Liver (tissue), 9 donors: ENCODE measurements around the gene MMP19. TPM values are rescaled to one million over a fixed set of nuclear protein-coding genes. Genes with fewer than 3 reads are reported as not detected.

Experiments
- DNase-seq: peaks from one replicate; pipeline ENCODE4 v3.0.0-alpha.2; 2017; ENCODE audit warnings: low spot score
- H3K27ac ChIP-seq, 2 donors: one replicate each; pipeline ENCODE4 v1.7.0; 2013; ENCODE audit warnings: inconsistent platforms in 2 of 2, low read length in 2 of 2, control low read depth in 1 of 2, low read depth in 1 of 2, mild to moderate bottlenecking in 1 of 2
- H3K27me3 ChIP-seq, 4 donors: one replicate each; pipeline versions ENCODE4 v1.6.1 to v1.7.0; 2013; ENCODE audit warnings: low read length in 3 of 4, inconsistent platforms in 1 of 4, mild to moderate bottlenecking in 1 of 4, moderate library complexity in 1 of 4; ENCODE audit not compliant: control insufficient read depth in 4 of 4, insufficient read depth in 4 of 4
- H3K36me3 ChIP-seq, 4 donors: one replicate each; pipeline versions ENCODE4 v1.6.1 to v1.7.0; 2013; ENCODE audit warnings: low read length in 3 of 4, mild to moderate bottlenecking in 3 of 4, low read depth in 1 of 4, moderate library complexity in 1 of 4; ENCODE audit not compliant: control insufficient read depth in 4 of 4, insufficient read depth in 3 of 4
- H3K4me1 ChIP-seq, 4 donors: one replicate each; pipeline versions ENCODE4 v1.6.1 to v1.7.0; 2013; ENCODE audit warnings: low read length in 3 of 4, mild to moderate bottlenecking in 3 of 4, moderate library complexity in 1 of 4; ENCODE audit not compliant: control insufficient read depth in 4 of 4, insufficient read depth in 4 of 4
- H3K4me3 ChIP-seq, 3 donors: one replicate each; pipeline versions ENCODE4 v1.6.1 to v1.7.0; 2013; ENCODE audit warnings: low read length in 3 of 3, control low read depth in 1 of 3, low read depth in 1 of 3, mild to moderate bottlenecking in 1 of 3
- H3K9ac ChIP-seq, 2 donors: one replicate each; pipeline ENCODE4 v1.7.0; 2013; ENCODE audit warnings: low read length in 2 of 2, mild to moderate bottlenecking in 2 of 2, moderate library complexity in 2 of 2, control low read depth in 1 of 2, low read depth in 1 of 2
- H3K9me3 ChIP-seq, 4 donors: one replicate each; pipeline versions ENCODE4 v1.6.1 to v1.7.0; 2013; ENCODE audit warnings: low read length in 3 of 4; ENCODE audit not compliant: control insufficient read depth in 4 of 4
- CTCF ChIP-seq: fragments of 150-350 bp; IDR thresholded peaks from 2 replicates; pipeline ENCODE4 v1.5.1; 2017; ENCODE audit warnings: improper control_type of control experiment, low read depth, low read length; ENCODE audit not compliant: missing input control
- EGR1 ChIP-seq, 2 donors: IDR thresholded peaks; 2 replicates each; pipeline ENCODE4 v1.6.1; 2016 to 2018; ENCODE audit warnings: antibody characterized with exemption in 2 of 2, low read depth in 2 of 2
- FOXA1 ChIP-seq: IDR thresholded peaks from 2 replicates; pipeline ENCODE4 v1.6.1; 2016; ENCODE audit warnings: antibody characterized with exemption
- GABPA ChIP-seq, 2 donors: IDR thresholded peaks in 1 of 2; conservative IDR thresholded peaks in 1 of 2; 2 replicates each; pipeline ENCODE4 v1.6.1; 2016; ENCODE audit warnings: antibody characterized with exemption in 2 of 2, mild to moderate bottlenecking in 1 of 2, moderate library complexity in 1 of 2
- HNF4A ChIP-seq, 2 donors: conservative IDR thresholded peaks; 2 replicates each; pipeline ENCODE4 v1.6.1; 2016; ENCODE audit warnings: antibody characterized with exemption in 2 of 2, mild to moderate bottlenecking in 2 of 2
- HNF4G ChIP-seq: IDR thresholded peaks from 2 replicates; pipeline ENCODE4 v1.6.1; 2016; ENCODE audit warnings: antibody characterized with exemption
- NR2F2 ChIP-seq: IDR thresholded peaks from 2 replicates; pipeline ENCODE4 v1.6.1; 2016; ENCODE audit warnings: antibody characterized with exemption
- RAD21 ChIP-seq, 2 donors: IDR thresholded peaks; 2 replicates each; pipeline ENCODE4 v1.6.1; 2016; ENCODE audit warnings: antibody characterized with exemption in 2 of 2, mild to moderate bottlenecking in 2 of 2
- REST ChIP-seq: IDR thresholded peaks from 2 replicates; pipeline ENCODE4 v1.6.1; 2016; ENCODE audit warnings: antibody characterized with exemption, mild to moderate bottlenecking
- RXRA ChIP-seq, 2 donors: IDR thresholded peaks; 2 replicates each; pipeline ENCODE4 v1.6.1; 2017 to 2018; ENCODE audit warnings: antibody characterized with exemption in 2 of 2, mild to moderate bottlenecking in 1 of 2
- SP1 ChIP-seq: IDR thresholded peaks from 2 replicates; pipeline ENCODE4 v1.6.1; 2018; ENCODE audit warnings: antibody characterized with exemption, mild to moderate bottlenecking
- WGBS: extraction: QIAGEN DNeasy Blood & Tissue Kit; methylation state at CpG from one replicate; pipeline ENCODE4 v1.1.7; 2013; 5-methylcytosine and 5-hydroxymethylcytosine counted together
- polyA plus RNA-seq, 2 donors: library from polyadenylated mRNA; stranded (reverse) in 1 of 2; unstranded in 1 of 2; fragments of 200-250 nt in 1 of 2; fragments of >200 nt in 1 of 2; fragmentation: Nextera tagmentation in 1 of 2; extraction: Ambion mirVana in 1 of 2; gene quantifications; one replicate each; pipeline versions ENCODE4 v1.2.1 to v1.2.3, GENCODE V29; 2013 to 2015
- total RNA-seq, 2 donors: library from RNA; depleted of rRNA; stranded (reverse); fragments of >200 nt; gene quantifications; one replicate each; pipeline ENCODE4 v1.2.3, GENCODE V29; 2014
- TF ChIP-seq, protein P1 (sequence below): IDR thresholded peaks from 2 replicates; pipeline ENCODE4 v1.6.1; 2016; ENCODE audit warnings: antibody characterized with exemption
- donor health status: healthy.
- donor health status: healthy.
- donor health status: healthy.
- donor health status: healthy.
- donor health status: healthy.

The MMP19 gene
- total and polyA plus RNA-seq, 4 donors: 1.1 to 2.4 (median 1.4) TPM

GRCh38 chr12:55809274-55809673 lies 33.5 kb downstream of the MMP19 start:
- H3K36me3 ChIP-seq: peaks cover 0 to 13% (median 4%) of the 10 kb centered on the region in 4 donors
- no peaks in the 10 kb centered on the region for H3K27me3 ChIP-seq
- no peak for DNase-seq
- 89% methylated on average over 5 of the region's 5 CpGs for WGBS
- no peak for TF ChIP-seq SP1
- no peak for TF ChIP-seq HNF4A (conservative IDR thresholded peaks at IDR 0.05)
- no peak for TF ChIP-seq FOXA1
- TF ChIP-seq CTCF: no peak
- TF ChIP-seq RAD21 (IDR thresholded peaks at IDR 0.05): no peak
- H3K4me3 ChIP-seq: no peak overlapping the region
- H3K4me1 ChIP-seq: no peaks in the 10 kb centered on the region
- no peaks in the 10 kb centered on the region for H3K9me3 ChIP-seq
- no peak overlapping the region for H3K9ac ChIP-seq
- no peak overlapping the region for H3K27ac ChIP-seq

DNA sequence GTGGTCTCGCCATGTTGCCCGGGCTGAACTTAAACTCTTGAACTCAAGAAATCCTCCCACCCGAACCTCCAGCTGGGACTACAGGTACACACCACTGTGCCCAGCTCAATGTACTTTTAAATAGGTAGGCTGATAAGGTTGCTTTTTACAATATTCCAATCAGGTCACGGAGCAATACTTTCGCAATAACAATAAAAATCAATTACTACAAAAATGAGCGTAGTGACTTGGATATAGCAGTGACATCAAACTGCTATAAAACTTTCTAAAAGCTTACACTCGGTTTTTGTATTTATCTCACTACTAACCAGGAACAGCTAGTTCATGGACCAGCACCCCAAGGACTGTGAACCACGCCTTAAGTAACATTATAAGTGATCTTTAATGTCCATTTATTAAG lies 35.8 kb downstream of the MMP19 start:
- Histone ChIP-seq H3K36me3 (peaks cover 4 to 25% (median 13%) of the 10 kb centered on the region in 4 donors), H3K27ac (no peak overlapping the region), H3K9ac (no peak overlapping the region), H3K4me3 (no peak overlapping the region), H3K27me3 (no peaks in the 10 kb centered on the region), H3K4me1 (no peaks in the 10 kb centered on the region), H3K9me3 (no peaks in the 10 kb centered on the region)
- 86% methylated on average over 8 of the region's 8 CpGs for WGBS
- TF ChIP-seq RAD21 (IDR thresholded peaks at IDR 0.05) (no peak), HNF4A (conservative IDR thresholded peaks at IDR 0.05) (no peak), HNF4G (no peak), GABPA (IDR thresholded peaks at IDR 0.05 in 1 of 2, conservative IDR thresholded peaks at IDR 0.05 in 1 of 2) (no peak), NR2F2 (no peak), REST (no peak), RXRA (IDR thresholded peaks at IDR 0.05) (no peak), EGR1 (IDR thresholded peaks at IDR 0.05; ENCODE audit: low read depth in 2 of 2) (no peak)
- TF ChIP-seq, protein P1, sequence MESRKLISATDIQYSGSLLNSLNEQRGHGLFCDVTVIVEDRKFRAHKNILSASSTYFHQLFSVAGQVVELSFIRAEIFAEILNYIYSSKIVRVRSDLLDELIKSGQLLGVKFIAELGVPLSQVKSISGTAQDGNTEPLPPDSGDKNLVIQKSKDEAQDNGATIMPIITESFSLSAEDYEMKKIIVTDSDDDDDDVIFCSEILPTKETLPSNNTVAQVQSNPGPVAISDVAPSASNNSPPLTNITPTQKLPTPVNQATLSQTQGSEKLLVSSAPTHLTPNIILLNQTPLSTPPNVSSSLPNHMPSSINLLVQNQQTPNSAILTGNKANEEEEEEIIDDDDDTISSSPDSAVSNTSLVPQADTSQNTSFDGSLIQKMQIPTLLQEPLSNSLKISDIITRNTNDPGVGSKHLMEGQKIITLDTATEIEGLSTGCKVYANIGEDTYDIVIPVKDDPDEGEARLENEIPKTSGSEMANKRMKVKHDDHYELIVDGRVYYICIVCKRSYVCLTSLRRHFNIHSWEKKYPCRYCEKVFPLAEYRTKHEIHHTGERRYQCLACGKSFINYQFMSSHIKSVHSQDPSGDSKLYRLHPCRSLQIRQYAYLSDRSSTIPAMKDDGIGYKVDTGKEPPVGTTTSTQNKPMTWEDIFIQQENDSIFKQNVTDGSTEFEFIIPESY: no peak
- no peak for DNase-seq
